Measurements from ENCODE around the gene CCDC85A.

GRCh38 chr2:56198936-56199335 lies 15.1 kb downstream of the CCDC85A start:
- no peak for TF ChIP-seq CTCF (IDR thresholded peaks at IDR 0.05; ENCODE audit: low read length)
- TF ChIP-seq EZH2phosphoT487 (IDR thresholded peaks at IDR 0.05; ENCODE audit: low read length): no peak

Measured in MM.1S (cell line).